Measurements from ENCODE around the gene PSMD3.

GRCh38 chr17:39933912-39934311, 46.7 kb upstream of the PSMD3 start:
- TF ChIP-seq POLR2A (IDR thresholded peaks at IDR 0.05) = no peak
- TF ChIP-seq, protein P1, sequence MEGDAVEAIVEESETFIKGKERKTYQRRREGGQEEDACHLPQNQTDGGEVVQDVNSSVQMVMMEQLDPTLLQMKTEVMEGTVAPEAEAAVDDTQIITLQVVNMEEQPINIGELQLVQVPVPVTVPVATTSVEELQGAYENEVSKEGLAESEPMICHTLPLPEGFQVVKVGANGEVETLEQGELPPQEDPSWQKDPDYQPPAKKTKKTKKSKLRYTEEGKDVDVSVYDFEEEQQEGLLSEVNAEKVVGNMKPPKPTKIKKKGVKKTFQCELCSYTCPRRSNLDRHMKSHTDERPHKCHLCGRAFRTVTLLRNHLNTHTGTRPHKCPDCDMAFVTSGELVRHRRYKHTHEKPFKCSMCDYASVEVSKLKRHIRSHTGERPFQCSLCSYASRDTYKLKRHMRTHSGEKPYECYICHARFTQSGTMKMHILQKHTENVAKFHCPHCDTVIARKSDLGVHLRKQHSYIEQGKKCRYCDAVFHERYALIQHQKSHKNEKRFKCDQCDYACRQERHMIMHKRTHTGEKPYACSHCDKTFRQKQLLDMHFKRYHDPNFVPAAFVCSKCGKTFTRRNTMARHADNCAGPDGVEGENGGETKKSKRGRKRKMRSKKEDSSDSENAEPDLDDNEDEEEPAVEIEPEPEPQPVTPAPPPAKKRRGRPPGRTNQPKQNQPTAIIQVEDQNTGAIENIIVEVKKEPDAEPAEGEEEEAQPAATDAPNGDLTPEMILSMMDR (IDR thresholded peaks at IDR 0.05) = no peak

All from Peyer's patch (tissue), 4 donors.